Measurements from ENCODE around the gene GLIPR2. TPM values are rescaled to one million over a fixed set of nuclear protein-coding genes. Genes with fewer than 3 reads are reported as not detected.

Gene GLIPR2
- total and polyA plus RNA-seq, 2 of the 4 experiments (the other 2 are of a cell fraction), result 35.8 to 43.3 TPM

DNA sequence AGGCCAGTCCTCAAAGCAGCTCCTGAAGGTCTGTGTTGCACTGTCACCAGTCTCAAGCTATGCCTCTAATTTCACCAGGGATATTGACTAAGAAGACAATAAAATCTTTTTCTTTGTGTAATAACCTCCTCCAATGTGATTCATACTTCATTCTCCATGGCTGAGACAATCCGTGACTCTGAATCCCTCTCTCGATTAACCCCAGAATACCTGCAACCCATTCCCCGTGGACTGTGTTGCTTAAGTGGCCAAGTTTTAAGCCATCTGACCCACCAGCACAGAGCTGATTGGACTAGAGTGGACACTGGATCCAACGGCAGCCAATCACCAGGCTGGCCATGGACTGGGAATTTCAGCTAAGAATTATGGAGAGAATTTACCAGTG is 27.2 kb downstream of the GLIPR2 start:
- peak overlapping the region; percentile 89 for H2BK120ac ChIP-seq (ENCODE audit: low read depth, low read length)
- H4K8ac ChIP-seq (ENCODE audit: low read depth in 2 of 2, low read length in 2 of 2), result peak overlapping the region; percentile 78 to 96
- ATAC-seq (ENCODE audit: low read depth) (no peak; the same call in 1 of the 2 replicates), DNase-seq (peak; percentile 52)
- peak overlapping the region; percentile 87 for H3K14ac ChIP-seq (replicated peaks; ENCODE audit: low read depth, low read length)
- peaks cover 31% of the 10 kb centered on the region for H3K4me1 ChIP-seq (ENCODE audit: control insufficient read depth, insufficient read depth, low read length)
- TF ChIP-seq RAD21 (IDR thresholded peaks at IDR 0.05; ENCODE audit: low read length) (no peak), CEBPB (IDR thresholded peaks at IDR 0.05; ENCODE audit: low read depth, low read length) (no peak), RCOR1 (IDR thresholded peaks at IDR 0.05; ENCODE audit: insufficient replicate concordance, low read length) (no peak), BHLHE40 (IDR thresholded peaks at IDR 0.05; ENCODE audit: low read depth, low read length) (no peak), POLR2A (IDR thresholded peaks at IDR 0.05; ENCODE audit: low read depth, low read length) (no peak), MAZ (IDR thresholded peaks at IDR 0.05; ENCODE audit: borderline replicate concordance, low read depth, low read length) (no peak), RFX5 (IDR thresholded peaks at IDR 0.05; ENCODE audit: low read depth, low read length) (no peak)
- TF ChIP-seq, protein P1, sequence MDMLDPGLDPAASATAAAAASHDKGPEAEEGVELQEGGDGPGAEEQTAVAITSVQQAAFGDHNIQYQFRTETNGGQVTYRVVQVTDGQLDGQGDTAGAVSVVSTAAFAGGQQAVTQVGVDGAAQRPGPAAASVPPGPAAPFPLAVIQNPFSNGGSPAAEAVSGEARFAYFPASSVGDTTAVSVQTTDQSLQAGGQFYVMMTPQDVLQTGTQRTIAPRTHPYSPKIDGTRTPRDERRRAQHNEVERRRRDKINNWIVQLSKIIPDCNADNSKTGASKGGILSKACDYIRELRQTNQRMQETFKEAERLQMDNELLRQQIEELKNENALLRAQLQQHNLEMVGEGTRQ (IDR thresholded peaks at IDR 0.05; ENCODE audit: low read depth, low read length), result no peak
- TF ChIP-seq, protein P2, sequence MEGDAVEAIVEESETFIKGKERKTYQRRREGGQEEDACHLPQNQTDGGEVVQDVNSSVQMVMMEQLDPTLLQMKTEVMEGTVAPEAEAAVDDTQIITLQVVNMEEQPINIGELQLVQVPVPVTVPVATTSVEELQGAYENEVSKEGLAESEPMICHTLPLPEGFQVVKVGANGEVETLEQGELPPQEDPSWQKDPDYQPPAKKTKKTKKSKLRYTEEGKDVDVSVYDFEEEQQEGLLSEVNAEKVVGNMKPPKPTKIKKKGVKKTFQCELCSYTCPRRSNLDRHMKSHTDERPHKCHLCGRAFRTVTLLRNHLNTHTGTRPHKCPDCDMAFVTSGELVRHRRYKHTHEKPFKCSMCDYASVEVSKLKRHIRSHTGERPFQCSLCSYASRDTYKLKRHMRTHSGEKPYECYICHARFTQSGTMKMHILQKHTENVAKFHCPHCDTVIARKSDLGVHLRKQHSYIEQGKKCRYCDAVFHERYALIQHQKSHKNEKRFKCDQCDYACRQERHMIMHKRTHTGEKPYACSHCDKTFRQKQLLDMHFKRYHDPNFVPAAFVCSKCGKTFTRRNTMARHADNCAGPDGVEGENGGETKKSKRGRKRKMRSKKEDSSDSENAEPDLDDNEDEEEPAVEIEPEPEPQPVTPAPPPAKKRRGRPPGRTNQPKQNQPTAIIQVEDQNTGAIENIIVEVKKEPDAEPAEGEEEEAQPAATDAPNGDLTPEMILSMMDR (conservative IDR thresholded peaks at IDR 0.05; ENCODE audit: low read depth, low read length), result no peak
- H3K56ac ChIP-seq (ENCODE audit: extremely low read depth, insufficient read depth, low read length), result no peak overlapping the region
- intact Hi-C loops (cut with micrococcal nuclease) (loop anchor here (2.0 kb wide), 1 partner anchor 27 kb away; the partner anchor contains the start of gene GLIPR2), dilution Hi-C loops (cut with HindIII; ENCODE audit: low sequenced_read_pairs, unreplicated experiment) (no loop called here), in situ Hi-C loops (cut with MboI; ENCODE audit: low sequenced_read_pairs) (no loop called here)
- H3K9me3 ChIP-seq (ENCODE audit: control insufficient read depth, insufficient read depth, low read length), result no peaks in the 10 kb centered on the region
- peak overlapping the region; percentile 91 for H3K4ac ChIP-seq (ENCODE audit: low read depth, low read length)
- H4K20me1 ChIP-seq (ENCODE audit: insufficient read depth, low read length), result no peaks in the 10 kb centered on the region
- peak overlapping the region; percentile 61 for H4K5ac ChIP-seq (ENCODE audit: low read depth, low read length)
- peak overlapping the region; percentile 80 for H2AK9ac ChIP-seq (replicated peaks; ENCODE audit: low read depth, low read length, poor library complexity)
- H3K18ac ChIP-seq (ENCODE audit: low read depth, low read length), result peak overlapping the region; percentile 55
- H2AFZ ChIP-seq (replicated peaks; ENCODE audit: low read length, poor library complexity), result peak overlapping the region; percentile 83
- peak overlapping the region; percentile 95 for H2BK15ac ChIP-seq (ENCODE audit: low read depth, low read length)
- no TSS peak for BruUV-seq (replicated peaks)
- H2AK5ac ChIP-seq (ENCODE audit: low read depth, low read length), result peak overlapping the region; percentile 87
- ChIA-PET POLR2A (ENCODE audit: unreplicated experiment) (interaction anchor here (0.6 to 1.0 kb wide), 2 partner anchors 15 to 29 kb away, joined by 3 read pairs; no protein-coding TSS in a partner anchor), CTCF (interaction anchor here (1.0 to 1.1 kb wide), 3 partner anchors 27 to 155 kb away, joined by 3 to 5 read pairs (median 3); partner anchors contain the start of gene CLTA)
- H3K36me3 ChIP-seq (ENCODE audit: control insufficient read depth, insufficient read depth, low read length), result peaks cover 8% of the 10 kb centered on the region
- H3K23ac ChIP-seq (ENCODE audit: low read depth, low read length), result peak overlapping the region; percentile 86; the same call in 1 of the 2 replicates
- peak overlapping the region; percentile 91 for H2BK20ac ChIP-seq (ENCODE audit: low read depth, low read length)
- H3K4me2 ChIP-seq (ENCODE audit: low read depth, low read length), result no peak overlapping the region
- peaks cover 0 to 15% of the 10 kb centered on the region in 2 experiments; a peak in 2 of 4 replicates for H3K79me1 ChIP-seq (ENCODE audit: low read depth in 1 of 2, low read length in 2 of 2)
- peak overlapping the region; percentile 88 for H4K91ac ChIP-seq (ENCODE audit: insufficient read depth, low read depth, low read length)
- WGBS, 2 experiments (ENCODE audit: extremely low coverage in 2 of 2, insufficient read length in 1 of 2), result 22% methylated on average over 4 of the region's 4 CpGs; no CpG with 5 or more reads in 1 of the 2 experiments
- no peaks in the 10 kb centered on the region for H3K27me3 ChIP-seq (ENCODE audit: control insufficient read depth, insufficient read depth, low read length)
- peak overlapping the region; percentile 63 for H3K27ac ChIP-seq (ENCODE audit: insufficient read depth, low read length)
- peak overlapping the region; percentile 78 for H2BK5ac ChIP-seq (ENCODE audit: low read depth, low read length, poor library complexity, severe bottlenecking)
- no peak overlapping the region for H3K4me3 ChIP-seq (ENCODE audit: insufficient read depth, low read depth, low read length)
- peak overlapping the region; percentile 15; the same call in 1 of the 2 replicates for H3K9ac ChIP-seq (ENCODE audit: low read depth, low read length)
- peaks cover 37% of the 10 kb centered on the region for H3K9me1 ChIP-seq (ENCODE audit: insufficient read depth, low read length)
